SJCRH30 (cell line): ENCODE measurements around the gene UNCX. TPM values are rescaled to one million over a fixed set of nuclear protein-coding genes. Genes with fewer than 3 reads are reported as not detected.
"Not testable (repeated sequence)": the region's sequence is repeated elsewhere in the genome, so short reads cannot be mapped to it uniquely, and the experiment has no call there.

Experiments
- DNase-seq, 2 experiments: peaks; one replicate each; pipeline ENCODE4 v3.0.0-alpha.2; 2015 to 2020
- H3K27ac ChIP-seq: fragments of 250-450 bp; sonication (Bioruptor Pico); 2 replicates; pipeline ENCODE4 v1.5.1; 2020; ENCODE audit warnings: mild to moderate bottlenecking, moderate library complexity
- H3K27me3 ChIP-seq: fragments of 250-450 bp; sonication (Bioruptor Pico); 2 replicates; pipeline ENCODE4 v1.5.1; 2020; ENCODE audit warnings: mild to moderate bottlenecking, moderate library complexity
- H3K36me3 ChIP-seq: fragments of 250-450 bp; sonication (Bioruptor Pico); 2 replicates; pipeline ENCODE4 v1.5.1; 2020; ENCODE audit warnings: mild to moderate bottlenecking, moderate library complexity
- H3K4me1 ChIP-seq: fragments of 250-450 bp; sonication (Bioruptor Pico); 2 replicates; pipeline ENCODE4 v1.5.1; 2020; ENCODE audit warnings: mild to moderate bottlenecking, moderate library complexity
- H3K4me3 ChIP-seq: fragments of 250-450 bp; sonication (Bioruptor Pico); 2 replicates; pipeline ENCODE4 v1.5.1; 2020; ENCODE audit warnings: mild to moderate bottlenecking, moderate library complexity
- H3K9me3 ChIP-seq: fragments of 250-450 bp; sonication (Bioruptor Pico); replicated peaks from 2 replicates; pipeline ENCODE4 v1.5.1; 2020; ENCODE audit warnings: mild to moderate bottlenecking, moderate library complexity
- total RNA-seq: library from RNA; depleted of rRNA; stranded (reverse); fragments of >200 nt; shearing (Covaris generic); gene quantifications from 2 replicates; pipeline ENCODE4 v1.2.3, GENCODE V29; 2014

Gene UNCX
- total RNA-seq, 1 experiment from 2014 or later = 0.30 TPM

DNA sequence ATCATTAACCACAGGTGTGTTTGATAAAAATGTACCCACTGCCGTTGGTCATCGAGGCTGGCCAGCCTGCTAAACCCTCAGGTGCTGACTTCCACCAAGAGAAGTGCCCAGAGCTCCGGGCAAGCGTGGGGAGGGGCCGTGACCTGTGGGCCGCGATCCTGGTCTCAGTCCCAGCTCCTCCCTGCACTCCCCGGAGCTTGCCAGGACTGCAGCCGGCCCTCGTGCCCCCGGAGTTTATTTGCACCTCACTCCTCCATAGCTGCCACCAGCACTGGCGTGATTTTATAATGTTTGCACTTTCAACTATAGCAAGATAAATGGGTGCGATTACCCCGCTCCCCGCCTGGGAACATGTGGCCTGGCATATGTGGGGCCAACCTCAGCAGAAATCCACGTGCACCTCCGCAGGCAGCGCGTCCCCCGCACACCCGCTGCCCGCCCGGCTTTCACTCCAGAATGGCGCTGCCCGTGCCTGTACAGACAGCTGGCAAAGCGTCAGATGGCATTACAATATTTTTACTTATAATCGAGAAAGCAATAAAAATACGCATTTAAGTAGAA, 30.8 kb downstream of the UNCX start:
- Histone ChIP-seq H3K27ac (no peak overlapping the region), H3K4me3 (no peak overlapping the region), H3K27me3 (no peaks in the 10 kb centered on the region), H3K36me3 (no peaks in the 10 kb centered on the region), H3K4me1 (peaks cover 2% of the 10 kb centered on the region; the same call in 1 of the 2 replicates), H3K9me3 (no peaks in the 10 kb centered on the region)
- no peak for DNase-seq

DNA sequence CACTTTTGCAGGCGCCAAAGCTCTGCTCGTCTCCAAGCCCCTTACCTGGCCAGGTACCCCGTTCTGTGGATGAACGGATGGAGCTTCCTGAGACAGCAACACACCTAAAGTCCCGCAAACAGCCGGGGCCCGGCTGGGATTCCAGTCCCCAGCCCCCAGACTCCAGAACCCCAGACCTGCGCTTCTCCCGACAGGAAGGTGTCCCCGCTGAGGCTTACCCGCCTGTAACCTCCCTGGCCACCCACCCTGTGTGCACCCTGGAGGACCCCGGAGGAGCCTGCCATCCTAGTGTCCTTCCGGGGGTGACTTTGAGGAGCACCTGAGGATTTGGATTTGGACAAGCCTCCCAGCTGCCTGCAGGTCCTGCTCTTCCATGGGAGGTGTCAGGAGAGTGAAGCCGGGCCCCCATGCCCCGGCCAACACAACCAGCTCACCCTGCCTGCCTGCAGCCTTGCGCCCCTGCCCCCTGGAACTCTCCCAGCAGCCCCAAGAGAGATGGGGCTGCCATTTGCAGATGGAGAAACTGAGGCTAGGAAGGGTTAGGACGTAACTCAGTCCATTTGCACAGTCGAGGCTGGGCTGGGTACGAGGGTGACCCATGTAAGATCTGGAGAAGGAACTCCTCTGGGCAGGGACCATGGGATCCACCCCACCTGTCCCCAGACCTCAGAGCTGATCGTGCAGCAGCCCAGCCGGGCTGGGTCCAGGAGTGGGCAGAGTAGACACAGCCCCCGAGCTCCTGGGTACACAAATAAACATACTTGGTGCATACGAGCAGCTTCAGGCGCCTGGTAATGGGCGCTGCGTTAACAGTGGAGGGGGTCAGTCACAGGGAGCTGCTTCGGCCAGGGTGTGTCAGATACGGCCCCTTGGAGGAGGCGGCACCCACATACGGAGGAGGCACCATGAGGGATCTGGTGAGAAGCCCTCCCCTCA, 31.9 kb downstream of the UNCX start:
- Histone ChIP-seq H3K9me3 (no peaks in the 10 kb centered on the region), H3K4me1 (peaks cover 11% of the 10 kb centered on the region; the same call in 1 of the 2 replicates), H3K27ac (no peak overlapping the region), H3K4me3 (no peak overlapping the region), H3K27me3 (peaks cover 3% of the 10 kb centered on the region; the same call in 1 of the 2 replicates), H3K36me3 (no peaks in the 10 kb centered on the region)
- DNase-seq = no peak

- Histone ChIP-seq H3K27me3 (peaks cover 3% of the 10 kb centered on the region; the same call in 1 of the 2 replicates), H3K27ac (no peak overlapping the region), H3K36me3 (no peaks in the 10 kb centered on the region), H3K4me1 (peaks cover 12% of the 10 kb centered on the region; the same call in 1 of the 2 replicates), H3K9me3 (no peaks in the 10 kb centered on the region), H3K4me3 (no peak overlapping the region)
- no peak for DNase-seq
Observed at GRCh38 chr7:1267016-1267900, 34.6 kb downstream of the UNCX start.

- no peak for DNase-seq
- Histone ChIP-seq H3K4me3 (no peak overlapping the region), H3K27ac (no peak overlapping the region), H3K9me3 (no peaks in the 10 kb centered on the region), H3K4me1 (peaks cover 12% of the 10 kb centered on the region; the same call in 1 of the 2 replicates), H3K36me3 (no peaks in the 10 kb centered on the region), H3K27me3 (peaks cover 3% of the 10 kb centered on the region; the same call in 1 of the 2 replicates)
Observed at GRCh38 chr7:1268076-1268815, 35.6 kb downstream of the UNCX start.

- Histone ChIP-seq H3K4me3 (no peak overlapping the region), H3K9me3 (no peaks in the 10 kb centered on the region), H3K36me3 (no peaks in the 10 kb centered on the region), H3K4me1 (peaks cover 12% of the 10 kb centered on the region; the same call in 1 of the 2 replicates), H3K27ac (no peak overlapping the region), H3K27me3 (peaks cover 3% of the 10 kb centered on the region; the same call in 1 of the 2 replicates)
- DNase-seq = peak; percentile 24 to 46
Observed at GRCh38 chr7:1268866-1269265, 36.2 kb downstream of the UNCX start.

DNA sequence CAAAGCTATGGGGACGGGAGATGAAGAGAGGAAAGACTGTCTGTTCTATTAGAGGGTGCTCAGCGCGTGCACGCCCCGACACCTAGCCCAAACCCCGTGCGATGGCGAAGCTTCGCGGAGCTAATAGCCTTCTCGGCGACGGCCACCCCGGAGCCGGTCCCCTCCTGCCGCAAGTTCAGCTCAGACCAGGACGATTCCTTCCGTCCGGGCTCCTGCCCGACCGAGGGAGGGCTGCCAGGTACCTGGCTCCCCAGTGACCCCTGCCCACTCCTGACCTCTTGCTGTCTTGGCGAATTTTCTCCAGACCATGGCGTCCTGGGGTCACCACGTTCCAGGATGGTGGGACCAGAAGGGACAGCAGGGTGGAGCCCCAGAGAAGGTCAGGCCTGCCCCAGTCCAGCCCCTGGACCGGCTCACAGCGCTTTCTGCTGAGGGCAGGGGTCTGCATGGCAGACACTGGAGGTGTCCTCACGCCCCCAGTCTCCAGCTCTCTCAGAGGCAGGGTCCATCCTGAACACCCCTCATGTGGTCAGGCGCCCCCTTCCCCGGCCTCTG, 36.7 kb downstream of the UNCX start:
- peaks cover 3% of the 10 kb centered on the region; the same call in 1 of the 2 replicates for H3K27me3 ChIP-seq
- no peaks in the 10 kb centered on the region for H3K36me3 ChIP-seq
- H3K27ac ChIP-seq = no peak overlapping the region
- H3K4me1 ChIP-seq = peaks cover 12% of the 10 kb centered on the region; the same call in 1 of the 2 replicates
- no peak overlapping the region for H3K4me3 ChIP-seq
- H3K9me3 ChIP-seq = no peaks in the 10 kb centered on the region
- no peak for DNase-seq

DNA sequence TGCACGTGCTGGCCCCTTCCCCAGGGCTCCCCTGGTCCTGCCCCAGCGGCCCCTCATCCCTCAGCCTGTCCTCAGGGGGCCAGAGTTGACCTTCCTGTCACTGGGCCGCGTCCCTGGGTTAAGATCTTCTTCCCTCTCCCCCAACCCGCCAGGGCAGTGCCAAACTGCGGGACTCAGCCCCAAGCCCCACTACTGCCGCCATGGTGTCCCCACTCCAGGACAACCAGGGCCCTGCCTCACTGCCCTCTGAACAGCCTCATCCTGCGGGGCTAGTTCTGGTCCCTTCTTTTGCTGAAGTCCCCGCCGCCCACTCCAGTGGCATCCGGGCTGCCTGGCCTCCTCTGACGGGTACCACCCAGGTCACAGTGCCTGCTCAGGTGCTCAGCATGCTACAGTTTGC, 37.5 kb downstream of the UNCX start:
- H3K9me3 ChIP-seq = no peaks in the 10 kb centered on the region
- H3K27ac ChIP-seq = no peak overlapping the region
- peaks cover 12% of the 10 kb centered on the region; the same call in 1 of the 2 replicates for H3K4me1 ChIP-seq
- H3K36me3 ChIP-seq = no peaks in the 10 kb centered on the region
- DNase-seq = no peak
- no peak overlapping the region for H3K4me3 ChIP-seq
- peaks cover 3% of the 10 kb centered on the region; the same call in 1 of the 2 replicates for H3K27me3 ChIP-seq

- Histone ChIP-seq H3K27me3 (peaks cover 3% of the 10 kb centered on the region; the same call in 1 of the 2 replicates), H3K4me3 (no peak overlapping the region)
Observed at GRCh38 chr7:1271046-1271445, 38.4 kb downstream of the UNCX start.

GRCh38 chr7:1271656-1272055, 39.0 kb downstream of the UNCX start:
- no peak for DNase-seq
- peaks cover 12% of the 10 kb centered on the region; the same call in 1 of the 2 replicates for H3K4me1 ChIP-seq
- H3K9me3 ChIP-seq = no peaks in the 10 kb centered on the region
- H3K36me3 ChIP-seq = no peaks in the 10 kb centered on the region
- H3K27me3 ChIP-seq = peaks cover 3% of the 10 kb centered on the region; the same call in 1 of the 2 replicates
- no peak overlapping the region for H3K27ac ChIP-seq
- H3K4me3 ChIP-seq = no peak overlapping the region

More at GRCh38 chr7:1271046-1271445, 38.4 kb downstream of the UNCX start:
- DNase-seq = no peak
- Histone ChIP-seq H3K9me3 (no peaks in the 10 kb centered on the region), H3K4me1 (peaks cover 12% of the 10 kb centered on the region; the same call in 1 of the 2 replicates), H3K36me3 (no peaks in the 10 kb centered on the region), H3K27ac (no peak overlapping the region)

GRCh38 chr7:1272136-1272535, 39.5 kb downstream of the UNCX start:
- peaks cover 12% of the 10 kb centered on the region; the same call in 1 of the 2 replicates for H3K4me1 ChIP-seq
- not testable (repeated sequence) for H3K9me3 ChIP-seq, H3K27me3 ChIP-seq, H3K4me3 ChIP-seq, DNase-seq, H3K27ac ChIP-seq, H3K36me3 ChIP-seq

- Histone ChIP-seq H3K4me3 (no peak overlapping the region), H3K27ac (no peak overlapping the region), H3K9me3 (no peaks in the 10 kb centered on the region), H3K36me3 (no peaks in the 10 kb centered on the region), H3K27me3 (peaks cover 2% of the 10 kb centered on the region; the same call in 1 of the 2 replicates), H3K4me1 (peaks cover 4% of the 10 kb centered on the region; the same call in 1 of the 2 replicates)
- no peak for DNase-seq
Observed at GRCh38 chr7:1274121-1274875, 41.6 kb downstream of the UNCX start.

DNA sequence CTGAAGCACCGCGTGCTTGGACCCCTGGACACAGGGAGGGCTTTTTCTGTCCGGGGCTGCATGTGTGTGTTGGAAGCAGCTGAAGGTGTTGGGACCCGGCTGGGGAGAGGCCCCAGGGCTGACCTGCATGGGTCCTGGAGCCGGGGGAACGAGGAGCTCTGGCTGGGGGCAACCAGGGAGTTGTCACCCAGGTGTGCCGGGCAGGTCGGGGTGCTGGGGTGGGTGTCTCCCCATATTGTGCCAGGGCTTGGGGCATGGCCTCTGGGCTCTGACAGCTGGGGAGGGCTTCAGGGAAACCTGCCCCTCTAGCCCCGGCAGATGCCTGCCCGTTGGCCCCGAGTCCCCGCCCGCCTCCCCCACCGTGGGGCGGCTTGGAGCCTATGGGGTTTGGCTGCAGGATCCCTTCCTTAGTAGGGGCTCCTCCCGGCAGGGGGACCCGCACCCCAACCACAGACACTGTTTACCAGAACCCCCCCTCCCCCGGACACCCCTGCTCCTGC, 42.3 kb downstream of the UNCX start:
- no peak overlapping the region for H3K4me3 ChIP-seq
- no peaks in the 10 kb centered on the region for H3K9me3 ChIP-seq
- no peak overlapping the region for H3K27ac ChIP-seq
- H3K4me1 ChIP-seq = no peaks in the 10 kb centered on the region
- H3K36me3 ChIP-seq = no peaks in the 10 kb centered on the region
- no peak for DNase-seq
- H3K27me3 ChIP-seq = no peaks in the 10 kb centered on the region; the same call in 1 of the 2 replicates
